CD4-positive, alpha-beta T cell (primary cell): ENCODE measurements around the gene PTPN23. TPM values are rescaled to one million over a fixed set of nuclear protein-coding genes. Genes with fewer than 3 reads are reported as not detected.

Source experiments
- ATAC-seq: fragments of 200-7000 bp; cut with Tn5 transposase; one replicate; pipeline ENCODE4 v1.10.0; 2022; ENCODE audit warnings: mild to moderate bottlenecking; ENCODE audit not compliant: poor library complexity
- CTCF ChIA-PET: fragments of 350-600 bp; sonication (Branson Sonifier 250); formaldehyde crosslinking; loops from one replicate; lab custom pipeline; 2021; ENCODE audit warnings: antibody characterized with exemption, inconsistent platforms; lab: Charles Lee
- POLR2A ChIA-PET: fragments of 350-600 bp; sonication (Branson Sonifier 250); formaldehyde crosslinking; loops from one replicate; lab custom pipeline; 2021; ENCODE audit warnings: antibody characterized with exemption, inconsistent platforms; lab: Charles Lee
- DNase-seq, 14 experiments: peaks; one replicate each; pipeline ENCODE4 v3.0.0-alpha.2; 2013 to 2020; ENCODE audit warnings: mixed read lengths in 2 of 14
- H3K27ac ChIP-seq, 2 donors: one replicate each; pipeline versions ENCODE4 v1.5.1 to v1.7.0; 2013; ENCODE audit warnings: low read length in 2 of 2, low read depth in 1 of 2, mild to moderate bottlenecking in 1 of 2
- H3K27me3 ChIP-seq, 2 experiments: 1 replicate in 1 of 2; 2 replicates in 1 of 2; pipeline versions ENCODE4 v1.6.1 to v1.7.0; 2013; ENCODE audit warnings: low read length in 2 of 2, control low read depth in 1 of 2, mild to moderate bottlenecking in 1 of 2, moderate library complexity in 1 of 2; ENCODE audit not compliant: insufficient read depth in 2 of 2, control insufficient read depth in 1 of 2
- H3K36me3 ChIP-seq: one replicate; pipeline ENCODE4 v1.6.1; 2013; ENCODE audit warnings: low read length, control low read depth; ENCODE audit not compliant: insufficient read depth
- H3K4me1 ChIP-seq: one replicate; pipeline ENCODE4 v1.6.1; 2013; ENCODE audit warnings: low read length, control low read depth; ENCODE audit not compliant: insufficient read depth
- H3K4me3 ChIP-seq: one replicate; pipeline ENCODE4 v1.5.1; 2013; ENCODE audit warnings: mild to moderate bottlenecking, low read length, moderate library complexity
- H3K9me3 ChIP-seq, 2 experiments: 1 replicate in 1 of 2; 2 replicates in 1 of 2; pipeline versions ENCODE4 v1.6.1 to v1.7.0; 2013; ENCODE audit warnings: low read length in 2 of 2, mild to moderate bottlenecking in 2 of 2, control low read depth in 1 of 2, moderate library complexity in 1 of 2; ENCODE audit not compliant: control insufficient read depth in 1 of 2, insufficient read depth in 1 of 2
- H3K27ac Mint-ChIP-seq: one replicate; pipeline ENCODE4 v1.8.0; 2020; ENCODE audit warnings: mixed read lengths
- H3K27me3 Mint-ChIP-seq: one replicate; pipeline ENCODE4 v1.8.0; 2021; ENCODE audit warnings: mixed read lengths
- H3K36me3 Mint-ChIP-seq: one replicate; pipeline ENCODE4 v1.8.0; 2021; ENCODE audit warnings: low read depth, mixed read lengths
- H3K4me1 Mint-ChIP-seq: one replicate; pipeline ENCODE4 v1.8.0; 2021; ENCODE audit warnings: low read depth, mixed read lengths
- H3K4me3 Mint-ChIP-seq: one replicate; pipeline ENCODE4 v1.8.0; 2020; ENCODE audit warnings: mild to moderate bottlenecking, mixed read lengths
- H3K9me3 Mint-ChIP-seq: one replicate; pipeline ENCODE4 v1.8.0; 2020; ENCODE audit warnings: mixed read lengths
- CTCF ChIP-seq: fragments of 200-600 bp; IDR thresholded peaks from one replicate; pipeline ENCODE4 v1.8.0; 2022; ENCODE audit warnings: antibody characterized with exemption, mild to moderate bottlenecking
- intact Hi-C, 2 experiments: fragments of 100-400 bp; cut with DNase I in 1 of 2; cut with micrococcal nuclease in 1 of 2; formaldehyde crosslinking; loops; one replicate each; pipeline versions ENCODE4 v1.15.1 to v1.9.0; 2023 to 2025; cut with DNase I, micrococcal nuclease
- total RNA-seq, 174 experiments: library from RNA in 2 of 174; stranded (reverse) in 2 of 174; gene quantifications; one replicate each; pipeline ENCODE4 v1.2.3 and lab custom pipeline; 2021 to 2026

Gene PTPN23
- total RNA-seq, 2 experiments from 2014 or later = 27.3 to 35.7 TPM

- H3K4me1 ChIP-seq = peaks cover 17% of the 10 kb centered on the region
- H3K27ac ChIP-seq = no peak overlapping the region
- DNase-seq (no peak), ATAC-seq (no peak)
- no peaks in the 10 kb centered on the region for H3K27me3 ChIP-seq
- ChIA-PET POLR2A (no interaction called here), CTCF (no interaction called here)
- Mint-ChIP-seq H3K4me3 (no peak overlapping the region), H3K4me1 (peaks cover 12% of the 10 kb centered on the region), H3K27me3 (no peaks in the 10 kb centered on the region), H3K27ac (no peak overlapping the region), H3K36me3 (peaks cover 56% of the 10 kb centered on the region), H3K9me3 (no peaks in the 10 kb centered on the region)
- H3K9me3 ChIP-seq = no peaks in the 10 kb centered on the region
- intact Hi-C loops = no loop called here
- H3K4me3 ChIP-seq = no peak overlapping the region
- H3K36me3 ChIP-seq = peaks cover 60% of the 10 kb centered on the region
- TF ChIP-seq CTCF = no peak
Measured at GRCh38 chr3:47425383-47425778, 44.6 kb downstream of the PTPN23 start.

- Mint-ChIP-seq H3K27me3 (no peaks in the 10 kb centered on the region), H3K36me3 (peaks cover 59% of the 10 kb centered on the region), H3K4me3 (no peak overlapping the region), H3K27ac (no peak overlapping the region), H3K9me3 (no peaks in the 10 kb centered on the region), H3K4me1 (peaks cover 9% of the 10 kb centered on the region)
- peaks cover 64% of the 10 kb centered on the region for H3K36me3 ChIP-seq
- no peak for DNase-seq
- no peak for ATAC-seq
- POLR2A ChIA-PET = no interaction called here
- intact Hi-C loops = no loop called here
- CTCF ChIA-PET = no interaction called here
- H3K27me3 ChIP-seq = no peaks in the 10 kb centered on the region
- TF ChIP-seq CTCF = no peak
- no peaks in the 10 kb centered on the region for H3K9me3 ChIP-seq
- H3K4me1 ChIP-seq = peaks cover 13% of the 10 kb centered on the region
- no peak overlapping the region for H3K27ac ChIP-seq
- no peak overlapping the region for H3K4me3 ChIP-seq
Measured at GRCh38 chr3:47425959-47426358, 45.1 kb downstream of the PTPN23 start.

- peaks cover 78% of the 10 kb centered on the region for H3K36me3 ChIP-seq
- peaks cover 67% of the 10 kb centered on the region for H3K36me3 Mint-ChIP-seq
- POLR2A ChIA-PET = no interaction called here
Measured at GRCh38 chr3:47427866-47428265, 47.0 kb downstream of the PTPN23 start.

More at GRCh38 chr3:47427866-47428265, 47.0 kb downstream of the PTPN23 start:
- H3K27me3 Mint-ChIP-seq = no peaks in the 10 kb centered on the region
- Histone ChIP-seq H3K9me3 (no peaks in the 10 kb centered on the region), H3K27ac (no peak overlapping the region), H3K27me3 (no peaks in the 10 kb centered on the region), H3K4me3 (no peak overlapping the region), H3K4me1 (no peaks in the 10 kb centered on the region)
- CTCF ChIA-PET = no interaction called here
- H3K4me1 Mint-ChIP-seq = no peaks in the 10 kb centered on the region
- no peak overlapping the region for H3K4me3 Mint-ChIP-seq
- no peaks in the 10 kb centered on the region for H3K9me3 Mint-ChIP-seq
- intact Hi-C loops = no loop called here
- H3K27ac Mint-ChIP-seq = no peak overlapping the region
- DNase-seq (no peak), ATAC-seq (no peak)
- no peak for TF ChIP-seq CTCF
